ENCODE data around the gene SPIRE2.
"Not testable (repeated sequence)": the region's sequence is repeated elsewhere in the genome, so short reads cannot be mapped to it uniquely, and the experiment has no call there.

Gene SPIRE2

DNA sequence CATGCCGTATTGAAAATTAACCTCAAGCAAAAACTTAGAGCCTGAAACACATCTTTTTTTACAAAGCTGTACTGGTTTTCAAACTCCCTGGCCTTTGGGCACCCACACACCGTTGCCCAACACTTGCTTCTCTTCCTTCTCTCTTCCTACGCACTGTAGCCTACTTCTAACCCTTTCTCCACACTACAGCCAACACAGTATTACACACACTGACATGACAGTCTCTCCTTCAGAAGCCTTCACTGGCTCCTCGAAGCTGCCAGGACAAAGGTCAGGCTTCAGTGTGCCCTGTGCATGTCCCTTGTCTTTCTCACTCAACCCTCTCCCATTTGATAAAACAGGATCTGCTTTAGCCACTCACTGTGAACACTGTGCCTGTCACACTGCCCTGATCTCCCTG lies 19.8 kb upstream of the SPIRE2 start:
- FAIRE-seq (no peak), DNase-seq (ENCODE audit: insufficient read length, low spot score) (no peak)
- TF ChIP-seq CTCF (IDR thresholded peaks at IDR 0.05; ENCODE audit: insufficient read depth, missing control alignments) = no peak

DNA sequence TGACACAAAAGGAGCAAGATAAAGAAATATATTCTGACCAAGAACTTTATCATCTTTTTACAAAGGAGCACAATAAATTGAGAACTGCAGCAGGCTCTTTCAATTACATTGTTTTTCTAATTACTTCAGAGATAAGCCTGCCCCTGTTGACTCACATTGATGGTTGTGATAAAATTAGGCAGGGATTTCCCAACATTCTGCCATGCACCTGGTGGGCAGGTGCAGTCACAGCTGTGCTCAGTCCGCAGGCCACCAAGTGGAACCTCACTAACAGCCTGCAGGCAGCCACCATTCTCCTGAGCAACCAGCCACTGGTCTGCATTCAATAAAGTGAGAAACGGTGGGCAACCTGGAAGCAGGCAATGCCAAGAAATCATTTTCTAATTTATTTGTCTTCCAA lies 17.0 kb upstream of the SPIRE2 start:
- DNase-seq (ENCODE audit: insufficient read length, low spot score) (no peak), FAIRE-seq (no peak)
- TF ChIP-seq CTCF (IDR thresholded peaks at IDR 0.05; ENCODE audit: insufficient read depth, missing control alignments) = no peak

DNA sequence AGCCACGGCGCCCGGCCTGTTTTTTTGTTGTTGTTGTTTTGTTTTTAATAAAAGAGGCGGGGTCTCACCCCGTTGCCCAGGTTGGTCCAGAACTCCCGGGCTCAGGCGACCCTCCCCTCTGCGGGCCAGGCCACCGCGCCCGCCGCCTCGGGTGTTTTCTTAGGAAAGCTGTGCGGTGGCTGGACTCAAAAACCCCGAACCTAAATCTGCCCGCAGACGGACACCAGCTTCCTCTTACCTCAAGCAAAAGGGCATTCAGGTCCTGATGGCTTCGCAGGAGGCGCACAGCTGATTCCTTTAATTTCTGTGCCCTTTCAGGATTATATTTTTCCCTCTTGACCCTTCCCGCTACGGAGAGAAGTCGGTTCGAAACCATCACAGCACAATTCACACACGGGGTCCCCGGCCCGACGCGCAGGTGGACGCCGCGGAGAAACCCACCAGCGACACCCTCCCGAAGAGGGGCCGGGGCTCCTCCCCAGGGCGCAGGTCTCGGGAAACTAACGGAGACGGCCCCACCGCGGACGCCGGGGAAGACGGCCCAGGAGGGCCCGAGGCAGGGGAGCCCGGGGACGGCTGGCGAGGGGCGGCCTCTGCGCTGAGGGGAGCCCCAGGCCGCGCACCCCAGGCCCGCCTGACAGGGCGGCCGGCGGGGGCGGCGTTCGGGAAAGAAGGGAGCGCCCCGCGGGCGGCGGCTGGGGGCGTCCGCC lies 12.5 kb upstream of the SPIRE2 start:
- FAIRE-seq (no peak), DNase-seq (ENCODE audit: insufficient read length, low spot score) (no peak)
- no peak for TF ChIP-seq CTCF (IDR thresholded peaks at IDR 0.05; ENCODE audit: insufficient read depth, missing control alignments)

DNA sequence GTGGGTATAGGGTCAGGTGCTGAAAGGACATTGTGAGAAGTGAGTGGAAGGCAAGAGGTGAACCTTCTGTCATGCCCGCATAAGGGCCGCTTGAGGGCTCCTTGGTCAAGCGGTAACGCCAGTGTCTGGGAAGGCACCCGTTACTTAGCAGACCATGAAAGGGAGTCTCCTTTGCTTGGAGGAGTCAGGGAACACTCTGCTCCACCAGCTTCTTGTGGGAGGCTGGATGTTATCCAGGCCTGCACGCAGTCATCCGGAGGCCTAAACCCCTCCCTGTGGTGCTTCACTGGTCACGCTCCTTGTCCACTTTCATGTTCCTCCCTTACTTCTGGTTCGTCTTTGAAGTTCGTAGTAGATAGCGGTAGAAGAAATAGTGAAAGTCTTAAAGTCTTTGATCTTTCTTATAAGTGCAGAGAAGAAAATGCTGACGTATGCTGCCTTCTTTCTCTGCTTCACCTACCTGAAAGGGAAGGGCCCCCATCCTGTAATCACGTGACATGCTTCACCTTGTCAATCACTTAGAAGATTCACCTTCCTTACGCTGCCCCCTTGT lies 9.3 kb upstream of the SPIRE2 start:
- DNase-seq (ENCODE audit: insufficient read length, low spot score); FAIRE-seq: not testable (repeated sequence)

DNA sequence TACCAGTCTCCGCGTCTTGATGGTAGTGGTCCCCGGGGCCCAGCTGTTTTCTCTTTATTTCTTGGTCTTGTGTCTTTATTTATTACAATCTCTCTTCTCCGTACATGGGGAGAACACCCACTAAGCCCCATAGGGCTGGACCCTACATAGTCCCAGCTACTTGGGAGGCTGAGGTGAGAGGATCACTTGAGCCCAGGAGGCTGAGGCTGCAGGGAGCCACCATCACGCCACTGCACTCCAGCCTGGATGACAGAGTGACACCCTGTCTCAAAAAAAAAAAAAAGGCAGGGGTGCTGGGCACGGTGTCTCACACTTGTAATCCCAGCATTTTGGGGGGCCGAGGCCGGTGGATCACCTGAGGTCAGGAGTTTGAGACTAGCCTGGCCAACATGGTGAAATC lies 8.8 kb upstream of the SPIRE2 start:
- not testable (repeated sequence) for DNase-seq (ENCODE audit: insufficient read length, low spot score); FAIRE-seq

DNA sequence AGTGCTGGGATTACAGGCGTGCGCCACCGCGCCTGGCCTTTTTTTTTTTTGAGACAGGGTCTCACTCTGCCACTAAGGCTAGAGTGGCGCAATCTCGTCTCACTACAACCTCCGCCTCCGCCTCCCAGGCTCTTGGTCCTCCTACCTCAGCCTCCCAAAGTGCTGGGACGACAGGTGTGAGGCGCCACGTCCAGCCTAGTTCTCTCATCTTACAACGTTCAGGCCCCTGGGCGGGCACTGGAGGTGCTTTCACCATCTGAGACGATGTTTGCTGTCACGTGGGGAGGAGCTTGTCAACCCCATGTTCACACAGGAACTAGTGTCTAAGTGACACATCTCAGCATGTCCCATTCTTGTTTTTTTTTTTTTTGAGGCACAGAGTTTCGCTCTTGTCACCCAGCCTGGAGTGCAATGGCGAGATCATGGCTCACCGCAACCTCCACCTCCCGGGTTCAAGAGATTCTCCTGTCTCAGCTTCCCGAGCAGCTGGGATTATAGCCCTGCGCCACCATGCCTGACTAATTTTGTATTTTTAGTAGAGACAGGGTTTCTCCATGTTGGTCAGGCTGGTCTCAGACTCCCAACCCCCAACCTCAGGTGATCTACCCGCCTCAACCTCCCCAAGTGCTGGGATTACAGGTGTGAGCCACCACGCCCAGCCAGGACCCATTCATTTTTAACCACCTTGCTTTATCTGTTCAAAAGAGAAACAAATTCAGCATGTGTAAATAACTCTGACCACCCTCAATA lies 6.7 kb upstream of the SPIRE2 start:
- no peak for TF ChIP-seq CTCF (IDR thresholded peaks at IDR 0.05; ENCODE audit: insufficient read depth, missing control alignments)
- DNase-seq (ENCODE audit: insufficient read length, low spot score) = no peak
- no peak for FAIRE-seq

DNA sequence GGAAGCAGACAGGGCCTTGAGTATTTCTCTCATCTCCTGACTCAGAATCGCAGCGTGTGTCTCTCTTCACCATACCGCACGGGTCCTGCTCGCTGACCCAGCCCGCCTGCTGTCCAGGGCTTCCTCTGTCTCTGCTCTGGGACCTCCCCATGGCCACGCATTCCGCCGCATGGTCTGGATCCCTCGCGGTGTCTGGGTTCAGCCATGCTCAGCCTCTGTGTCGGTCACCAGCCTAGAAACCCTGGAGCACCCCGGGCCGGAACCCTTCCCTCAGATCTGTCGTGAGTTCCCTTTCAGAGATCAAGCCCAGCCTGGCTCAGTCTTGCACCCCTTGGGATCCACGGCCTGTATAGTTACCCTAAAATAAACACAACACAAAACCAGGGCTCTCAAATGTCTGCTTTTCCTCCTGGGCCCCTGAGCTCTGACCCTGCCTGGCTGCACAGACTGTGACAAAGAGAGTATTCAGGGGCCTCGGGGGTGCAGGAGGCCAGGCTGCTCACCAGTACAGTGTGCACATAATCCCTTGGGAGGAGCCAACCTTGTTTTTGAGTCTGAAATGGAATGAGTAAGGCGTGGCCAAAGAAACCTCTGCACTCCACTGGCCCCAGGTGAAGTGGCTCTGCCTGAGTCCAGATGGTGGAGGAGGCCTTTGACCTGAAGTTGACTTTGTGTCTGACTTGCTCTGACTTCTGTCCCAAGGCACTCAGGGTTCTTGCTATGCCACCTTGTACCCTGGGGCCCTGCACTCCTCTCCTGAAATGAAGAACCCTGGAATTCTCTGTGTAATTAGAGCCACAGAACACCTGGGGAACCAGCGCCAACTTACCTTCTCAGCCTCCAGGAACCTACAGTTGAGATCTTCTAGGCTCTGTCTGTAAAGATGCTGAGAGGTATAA lies 5.8 kb upstream of the SPIRE2 start:
- TF ChIP-seq CTCF (IDR thresholded peaks at IDR 0.05; ENCODE audit: insufficient read depth, missing control alignments) = no peak
- no peak for FAIRE-seq
- no peak for DNase-seq (ENCODE audit: insufficient read length, low spot score)

Measured in D721Med (cell line).